ENCODE results near the gene ARG2. TPM values are rescaled to one million over a fixed set of nuclear protein-coding genes. Genes with fewer than 3 reads are reported as not detected.
A peak's percentile ranks its signal among the peaks of the same experiment; 100 is the strongest.

Gene ARG2
- total RNA-seq, 1 donor, result 3.9 TPM

DNA sequence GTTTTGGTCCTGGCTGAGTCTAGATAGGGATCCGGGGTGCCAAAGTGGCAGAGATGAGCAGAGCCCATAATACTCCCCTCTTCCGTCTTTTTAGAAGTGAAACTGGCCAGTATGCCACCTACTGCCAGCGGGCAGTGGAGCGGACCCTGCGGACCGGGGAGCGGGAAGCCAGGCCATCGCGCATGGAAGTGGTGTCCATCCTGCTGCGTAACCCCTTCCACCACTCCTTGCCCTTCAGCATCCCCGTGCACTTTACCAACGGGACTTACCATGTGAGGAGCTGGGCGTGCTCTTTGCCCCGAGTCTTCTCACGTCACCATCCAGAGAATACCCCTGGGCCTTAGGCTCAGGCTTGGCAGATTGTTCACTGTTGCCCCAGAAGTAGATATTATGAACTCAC lies 40.7 kb upstream of the ARG2 start:
- DNase-seq (ENCODE audit: low read depth), result no peak
- no peak for TF ChIP-seq CTCF (IDR thresholded peaks at IDR 0.05; ENCODE audit: insufficient read depth, low read depth, low read length)
- no peak overlapping the region for H3K4me3 ChIP-seq (ENCODE audit: low read depth, low read length)

GRCh38 chr14:67579636-67580035 lies 40.1 kb upstream of the ARG2 start:
- H3K4me3 ChIP-seq (ENCODE audit: low read depth, low read length), result no peak overlapping the region
- TF ChIP-seq CTCF (IDR thresholded peaks at IDR 0.05; ENCODE audit: insufficient read depth, low read depth, low read length), result no peak
- no peak for DNase-seq (ENCODE audit: low read depth)

DNA sequence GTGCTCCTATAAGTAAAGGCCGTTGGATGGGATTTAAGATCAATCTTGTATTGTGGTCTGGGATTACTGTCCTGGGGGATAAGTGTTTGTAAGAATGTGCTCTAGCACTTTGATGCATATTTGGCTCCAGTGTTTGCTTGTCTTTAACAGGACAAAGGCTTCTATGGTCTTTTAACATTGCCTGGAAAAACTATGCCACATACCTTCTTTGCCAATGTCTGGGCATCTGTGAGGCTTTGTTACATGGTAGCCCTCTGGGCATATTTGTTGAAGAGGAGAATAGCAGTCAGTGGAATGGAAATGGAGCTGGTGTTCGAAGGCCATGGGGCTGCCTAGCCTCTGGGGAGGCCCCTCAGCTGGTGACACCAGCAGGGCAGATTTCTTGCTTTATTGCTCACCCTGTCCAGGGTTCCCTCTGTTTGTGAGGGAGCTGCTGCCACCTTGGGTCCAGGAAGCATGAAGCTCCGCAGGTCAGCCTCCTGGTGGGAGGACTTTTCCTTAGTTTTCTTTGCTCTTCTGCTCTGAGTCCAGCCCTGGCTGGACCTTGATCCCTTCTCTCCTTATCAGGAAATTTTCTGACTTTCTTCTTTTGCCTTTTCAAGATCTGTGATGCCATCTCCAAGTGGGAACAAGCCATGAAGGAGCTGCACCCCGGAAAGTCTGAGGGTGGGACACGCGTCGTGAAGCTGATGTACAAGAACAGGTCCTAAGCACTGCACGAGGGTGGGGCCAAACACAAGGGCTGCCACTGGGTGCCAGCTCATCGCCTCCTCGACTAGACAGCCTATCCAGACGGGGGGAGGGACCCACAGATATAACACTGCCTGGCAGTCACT lies 39.2 kb upstream of the ARG2 start:
- DNase-seq (ENCODE audit: low read depth), result no peak
- H3K4me3 ChIP-seq (ENCODE audit: low read depth, low read length), result no peak overlapping the region
- no peak for TF ChIP-seq CTCF (IDR thresholded peaks at IDR 0.05; ENCODE audit: insufficient read depth, low read depth, low read length)

DNA sequence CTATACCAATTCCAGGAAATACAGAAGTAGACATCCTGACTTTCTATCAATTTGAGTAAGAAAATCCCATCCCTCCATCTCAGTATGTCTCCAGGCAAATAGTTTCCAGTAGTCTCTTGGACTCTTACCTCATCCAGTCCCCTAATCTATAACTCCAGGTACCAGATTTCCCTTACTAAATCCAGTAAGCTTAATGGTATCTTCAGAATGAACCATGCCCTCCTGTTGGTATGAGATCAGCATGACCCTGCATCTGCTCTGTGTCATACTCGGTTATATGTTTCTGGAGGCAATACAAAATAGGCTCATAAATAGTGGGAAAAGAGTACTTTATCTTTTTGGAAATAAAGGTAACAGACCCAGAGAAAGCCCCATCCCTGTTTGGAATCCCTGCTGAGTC lies 38.1 kb upstream of the ARG2 start:
- H3K4me3 ChIP-seq (ENCODE audit: low read depth, low read length), result no peak overlapping the region
- DNase-seq (ENCODE audit: low read depth), result peak; percentile 3
- no peak for TF ChIP-seq CTCF (IDR thresholded peaks at IDR 0.05; ENCODE audit: insufficient read depth, low read depth, low read length)

GRCh38 chr14:67582061-67582460 lies 37.7 kb upstream of the ARG2 start:
- peak; percentile 10 for TF ChIP-seq CTCF (IDR thresholded peaks at IDR 0.05; ENCODE audit: insufficient read depth, low read depth, low read length)
- H3K4me3 ChIP-seq (ENCODE audit: low read depth, low read length), result no peak overlapping the region
- DNase-seq (ENCODE audit: low read depth), result no peak

DNA sequence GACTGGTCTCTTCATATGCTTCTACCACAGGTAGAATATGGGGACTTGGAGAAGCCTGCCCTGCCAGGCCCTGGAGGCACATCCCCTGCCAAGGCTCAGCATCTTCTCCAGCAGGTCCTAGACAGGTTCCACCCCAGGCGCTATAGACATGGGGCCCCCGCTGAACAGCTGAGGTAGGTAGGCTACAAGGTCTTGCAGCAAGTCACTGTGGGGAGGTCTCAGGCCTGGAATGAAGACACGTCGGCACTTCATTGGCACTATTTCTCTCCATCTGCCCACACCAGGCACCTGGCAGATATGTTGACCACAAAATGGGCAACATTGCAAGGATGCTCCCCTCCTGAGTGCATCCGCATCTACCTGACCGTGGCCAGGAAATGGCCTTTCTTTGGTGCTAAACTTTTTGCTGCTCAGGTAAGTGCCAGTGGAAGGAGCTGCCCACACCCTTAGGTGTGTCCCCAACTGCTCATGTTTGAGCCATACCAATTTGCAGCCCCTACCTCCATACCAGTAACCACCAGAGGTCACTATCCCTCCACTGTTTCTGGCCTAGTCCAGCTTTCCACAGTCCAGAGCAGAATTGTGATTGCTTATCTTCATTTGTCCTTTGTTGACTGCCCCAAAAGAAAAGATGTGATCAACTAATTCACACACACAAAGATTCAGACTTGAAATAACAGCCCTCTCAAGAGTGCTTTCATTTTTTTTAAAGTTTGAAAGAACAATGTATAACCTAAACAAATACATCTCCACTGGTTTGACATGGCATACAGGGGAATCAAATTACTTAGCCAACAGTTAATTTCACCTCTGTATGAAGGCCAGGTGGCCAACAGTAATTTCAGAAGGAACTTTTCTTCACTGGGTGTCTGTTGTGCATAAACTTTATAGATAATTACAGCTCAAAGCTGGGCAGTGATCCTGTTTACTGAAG lies 35.7 kb upstream of the ARG2 start:
- H3K4me3 ChIP-seq (ENCODE audit: low read depth, low read length), result no peak overlapping the region
- TF ChIP-seq CTCF (IDR thresholded peaks at IDR 0.05; ENCODE audit: insufficient read depth, low read depth, low read length), result peak; percentile 81
- DNase-seq (ENCODE audit: low read depth), result peak; percentile 62

Measured in fibroblast of villous mesenchyme (primary cell).